AG04450 (cell line): Measurements from ENCODE around the gene CBFA2T2. TPM values are rescaled to one million over a fixed set of nuclear protein-coding genes. Genes with fewer than 3 reads are reported as not detected.

ENCODE experiments used
- CTCF ChIA-PET: fragments of 300-600, 350-600 bp; formaldehyde crosslinking; extraction: SDS; loops from one replicate; lab custom pipeline; 2022; ENCODE audit warnings: antibody characterized with exemption, inconsistent platforms; lab: Charles Lee
- POLR2A ChIA-PET: fragments of 350-600 bp; formaldehyde crosslinking; extraction: SDS; loops from one replicate; lab custom pipeline; 2021; ENCODE audit warnings: antibody characterized with exemption, inconsistent platforms; lab: Yijun Ruan, JAX
- DNase-seq: peaks from one replicate; pipeline ENCODE4 v3.0.0-alpha.2; 2011; ENCODE audit warnings: low read depth, low spot score
- H3K27ac ChIP-seq: one replicate; pipeline ENCODE4 v1.5.1; 2012; ENCODE audit warnings: low read depth, low read length, control low read depth
- H3K27me3 ChIP-seq: one replicate; pipeline ENCODE4 v1.6.0; 2012; ENCODE audit warnings: low read length; ENCODE audit not compliant: control insufficient read depth, insufficient read depth
- H3K4me3 ChIP-seq: 2 replicates; pipeline ENCODE4 v1.5.1; 2011; ENCODE audit warnings: mild to moderate bottlenecking, low read depth, low read length, control low read depth
- H3K9me3 ChIP-seq: 2 replicates; pipeline ENCODE4 v1.5.1; 2012; ENCODE audit warnings: low read length; ENCODE audit not compliant: control insufficient read depth, insufficient read depth
- CTCF ChIP-seq: IDR thresholded peaks from 2 replicates; pipeline ENCODE4 v1.5.1; 2011; ENCODE audit warnings: low read depth, low read length, control low read depth, inconsistent platforms
- polyA plus RNA-seq: library from polyadenylated mRNA; depleted of rRNA; stranded (reverse); fragments of >200 nt; gene quantifications from 2 replicates; pipeline ENCODE4 v1.2.3, GENCODE V29; 2011

The CBFA2T2 gene
- polyA plus RNA-seq, 1 experiment: 11.3 TPM

GRCh38 chr20:33671573-33672288 is 181.8 kb downstream of the CBFA2T2 start:
- Histone ChIP-seq H3K9me3 (no peaks in the 10 kb centered on the region; the same call in 1 of the 2 replicates), H3K27ac (no peak overlapping the region), H3K4me3 (no peak overlapping the region), H3K27me3 (no peaks in the 10 kb centered on the region)
- no peak for DNase-seq
- POLR2A ChIA-PET: no interaction called here
- no peak for TF ChIP-seq CTCF
- CTCF ChIA-PET: no interaction called here

GRCh38 chr20:33672426-33673113 is 182.7 kb downstream of the CBFA2T2 start:
- Histone ChIP-seq H3K9me3 (no peaks in the 10 kb centered on the region; the same call in 1 of the 2 replicates), H3K4me3 (peak overlapping the region; percentile 69), H3K27me3 (no peaks in the 10 kb centered on the region), H3K27ac (peak overlapping the region; percentile 2)
- CTCF ChIA-PET: interaction anchor here (0.6 kb wide), 1 partner anchor 229 kb away, joined by 3 read pairs; the partner anchor contains the start of gene SNTA1
- POLR2A ChIA-PET: no interaction called here
- DNase-seq: no peak
- TF ChIP-seq CTCF: no peak

- no peak for TF ChIP-seq CTCF
- POLR2A ChIA-PET: no interaction called here
- Histone ChIP-seq H3K27ac (peak overlapping the region; percentile 2), H3K4me3 (peak overlapping the region; percentile 69), H3K27me3 (no peaks in the 10 kb centered on the region), H3K9me3 (no peaks in the 10 kb centered on the region; the same call in 1 of the 2 replicates)
- CTCF ChIA-PET: interaction anchor here (0.6 kb wide), 1 partner anchor 230 kb away, joined by 3 read pairs; the partner anchor contains the start of gene SNTA1
- no peak for DNase-seq
These were observed 183.2 kb downstream of the CBFA2T2 start for GRCh38 chr20:33673114-33673409.

GRCh38 chr20:33673410-33674293 is 183.8 kb downstream of the CBFA2T2 start:
- Histone ChIP-seq H3K27ac (peak overlapping the region; percentile 21), H3K9me3 (no peaks in the 10 kb centered on the region; the same call in 1 of the 2 replicates), H3K4me3 (peak overlapping the region; percentile 69), H3K27me3 (no peaks in the 10 kb centered on the region)
- no peak for DNase-seq
- CTCF ChIA-PET: interaction anchor here (0.6 kb wide), 2 partner anchors 162 to 230 kb away, joined by 3 read pairs; partner anchors contain the start of gene SNTA1
- no peak for TF ChIP-seq CTCF
- POLR2A ChIA-PET: interaction anchor here (1.3 kb wide), 1 partner anchor 12 kb away, joined by 3 read pairs; no protein-coding TSS in a partner anchor
